K562 (cell line): ENCODE data around the gene SEC23B. TPM values are rescaled to one million over a fixed set of nuclear protein-coding genes. Genes with fewer than 3 reads are reported as not detected.

Experiments used
- ATAC-seq: fragments of 200-7000 bp; cut with Tn5 transposase; 3 replicates; pipeline ENCODE4 v1.9.1; 2020; ENCODE audit warnings: moderate library complexity
- BruUV-seq: library from RNA; stranded (reverse); fragments of 400-500 nt; replicated peaks from 2 replicates; lab custom pipeline; 2021; lab: Mats Ljungman, UMichigan
- CTCF ChIA-PET: fragments of 300-600 bp; formaldehyde crosslinking; extraction: SDS; loops from one replicate; lab custom pipeline; 2021; ENCODE audit warnings: low intra/inter-chr PET ratio; lab: Yijun Ruan, JAX
- POLR2A ChIA-PET: fragments of 300-600, 350-650 bp; sonication (Branson Sonifier 250); formaldehyde crosslinking; extraction: SDS; loops from one replicate; lab custom pipeline; 2021; ENCODE audit warnings: antibody characterized with exemption, inconsistent platforms; lab: Yijun Ruan, JAX
- DNase-seq, 4 experiments: peaks; one replicate each; pipeline versions ENCODE4 v3.0.0 to v3.0.0-alpha.2; 2011 to 2018; ENCODE audit warnings: low spot score in 3 of 4, mixed read lengths in 3 of 4; ENCODE audit errors: extremely low read depth in 1 of 4
- FAIRE-seq: peaks from 2 replicates; lab custom pipeline; 2011; peaks lifted over from hg19 to GRCh38; lab: Jason Lieb, UNC
- H2AFZ ChIP-seq: 2 replicates; pipeline ENCODE4 v1.6.0; 2011; ENCODE audit warnings: low read depth, low read length, control low read depth, inconsistent platforms
- H3K27ac ChIP-seq: fragments of 200-600 bp; 3 replicates; pipeline ENCODE4 v1.8.0; 2011; ENCODE audit warnings: low read depth, mild to moderate bottlenecking, control low read depth, inconsistent platforms, low read length, moderate library complexity, mixed read lengths; ENCODE audit errors: extremely low read depth
- H3K27me3 ChIP-seq, 2 experiments: fragments of 300-600 bp in 1 of 2; 2 replicates in 1 of 2; 3 replicates in 1 of 2; pipeline versions ENCODE4 v1.6.0 to v1.8.0; 2011; ENCODE audit warnings: inconsistent platforms in 2 of 2, low read length in 2 of 2, mild to moderate bottlenecking in 1 of 2, mixed read lengths in 1 of 2, moderate library complexity in 1 of 2; ENCODE audit not compliant: control insufficient read depth in 2 of 2, insufficient read depth in 2 of 2
- H3K36me3 ChIP-seq: fragments of 300-600 bp; 3 replicates; pipeline ENCODE4 v1.8.0; 2011; ENCODE audit warnings: mild to moderate bottlenecking, low read length, inconsistent platforms; ENCODE audit not compliant: control insufficient read depth, insufficient read depth
- H3K4me1 ChIP-seq, 2 experiments: fragments of 200-600 bp in 1 of 2; replicated peaks in 1 of 2; 2 replicates in 1 of 2; 3 replicates in 1 of 2; pipeline versions ENCODE4 v1.5.1 to v1.8.0; 2011; ENCODE audit warnings: inconsistent platforms in 2 of 2, low read length in 2 of 2, mild to moderate bottlenecking in 1 of 2, mixed read lengths in 1 of 2, moderate library complexity in 1 of 2; ENCODE audit not compliant: control insufficient read depth in 2 of 2, insufficient read depth in 2 of 2
- H3K4me2 ChIP-seq: 2 replicates; pipeline ENCODE4 v1.6.1; 2011; ENCODE audit warnings: low read length, control low read depth, inconsistent platforms, mixed read lengths; ENCODE audit not compliant: insufficient read depth
- H3K4me3 ChIP-seq: fragments of 200-600 bp; sonication (generic), shearing (Covaris generic); 2 replicates; pipeline ENCODE4 v1.5.1; 2016; ENCODE audit warnings: control low read depth, inconsistent platforms
- H3K79me2 ChIP-seq: fragments of 200-600 bp; 3 replicates; pipeline ENCODE4 v1.8.0; 2011; ENCODE audit warnings: low read length, inconsistent platforms; ENCODE audit not compliant: control insufficient read depth, insufficient read depth
- H3K9ac ChIP-seq, 2 experiments: 2 replicates each; pipeline versions ENCODE4 v1.6.0 to v1.6.1; 2011; ENCODE audit warnings: low read depth in 2 of 2, low read length in 2 of 2, control low read depth in 1 of 2, inconsistent platforms in 1 of 2, mild to moderate bottlenecking in 1 of 2, mixed read lengths in 1 of 2; ENCODE audit not compliant: insufficient read depth in 1 of 2
- H3K9me1 ChIP-seq: one replicate; pipeline ENCODE4 v1.6.0; 2011; ENCODE audit warnings: inconsistent platforms, mild to moderate bottlenecking, low read length, moderate library complexity; ENCODE audit not compliant: control insufficient read depth, insufficient read depth
- H3K9me3 ChIP-seq: replicated peaks from 2 replicates; pipeline ENCODE4 v1.5.1; 2011; ENCODE audit warnings: low read depth, low read length, inconsistent platforms; ENCODE audit not compliant: control insufficient read depth, insufficient read depth
- H4K20me1 ChIP-seq: replicated peaks from 2 replicates; pipeline ENCODE4 v1.6.1; 2011; ENCODE audit warnings: low read length, inconsistent platforms, mixed read lengths; ENCODE audit not compliant: control insufficient read depth, insufficient read depth
- CBFA2T2 ChIP-seq: fragments of 450-650 bp; conservative IDR thresholded peaks from 2 replicates; pipeline ENCODE4 v1.6.1; 2017; ENCODE audit warnings: mild to moderate bottlenecking
- CXXC5 ChIP-seq: fragments of 250-450 bp; sonication (Bioruptor Pico); IDR thresholded peaks from 2 replicates; pipeline ENCODE4 v1.8.0; 2022; ENCODE audit warnings: inconsistent platforms, mild to moderate bottlenecking, moderate library complexity
- KDM1A ChIP-seq, 2 experiments: fragments of 450-650 bp; IDR thresholded peaks; 2 replicates each; pipeline ENCODE4 v1.6.1; 2016; ENCODE audit warnings: mild to moderate bottlenecking in 2 of 2
- L3MBTL2 ChIP-seq: fragments of 450-650 bp; IDR thresholded peaks from 2 replicates; pipeline ENCODE4 v1.6.1; 2016; ENCODE audit warnings: mild to moderate bottlenecking, moderate library complexity
- MYBL2 ChIP-seq, 2 experiments: fragments of 450-650 bp in 1 of 2; sonication (generic) in 1 of 2; formaldehyde crosslinking in 1 of 2; IDR thresholded peaks; 2 replicates each; pipeline versions ENCODE4 v1.6.1 to v1.8.1; 2017 to 2022; ENCODE audit warnings: borderline replicate concordance in 1 of 2, inconsistent platforms in 1 of 2, low read depth in 1 of 2, mild to moderate bottlenecking in 1 of 2, missing genetic modification reagents in 1 of 2, moderate library complexity in 1 of 2
- PHF20 ChIP-seq: fragments of 450-650 bp; IDR thresholded peaks from 2 replicates; pipeline ENCODE4 v1.6.1; 2018; ENCODE audit not compliant: partially characterized antibody
- PHF21A ChIP-seq: fragments of 450-650 bp; IDR thresholded peaks from 2 replicates; pipeline ENCODE4 v1.6.1; 2017; ENCODE audit warnings: low read depth, borderline replicate concordance
- RBM34 ChIP-seq: fragments of 200-400 bp; formaldehyde crosslinking; IDR thresholded peaks from 2 replicates; pipeline ENCODE4 v1.6.1; 2018; ENCODE audit warnings: low read length, borderline replicate concordance; ENCODE audit not compliant: insufficient read depth
- SIX5 ChIP-seq, 2 experiments: IDR thresholded peaks; 2 replicates each; pipeline ENCODE4 v1.6.1; 2011; ENCODE audit warnings: low read length in 2 of 2, borderline replicate concordance in 1 of 2, low read depth in 1 of 2, mild to moderate bottlenecking in 1 of 2, moderate library complexity in 1 of 2; ENCODE audit not compliant: insufficient read depth in 1 of 2
- ZC3H11A ChIP-seq: IDR thresholded peaks from 2 replicates; pipeline ENCODE4 v1.6.1; 2012; ENCODE audit warnings: low read depth, low read length, improper control_type of control experiment
- ZKSCAN8 ChIP-seq: fragments of 200-800 bp; sonication (Bioruptor generic); IDR thresholded peaks from 2 replicates; pipeline ENCODE4 v1.6.1; 2016; ENCODE audit warnings: missing genetic modification characterization, missing compliant biosample characterization
- ZNF197 ChIP-seq: fragments of 200-800 bp; sonication (Bioruptor generic); IDR thresholded peaks from 2 replicates; pipeline ENCODE4 v1.6.1; 2016; ENCODE audit warnings: low read depth, missing genetic modification characterization, missing compliant biosample characterization
- ZNF282 ChIP-seq: sonication (generic); formaldehyde crosslinking; IDR thresholded peaks from 2 replicates; pipeline ENCODE4 v1.8.1; 2023; ENCODE audit warnings: missing genetic modification reagents
- ZNF586 ChIP-seq: fragments of 450-650 bp; formaldehyde crosslinking; conservative IDR thresholded peaks from 2 replicates; pipeline ENCODE4 v1.4.0; 2020; ENCODE audit warnings: mild to moderate bottlenecking, moderate library complexity
- ZNF79 ChIP-seq: fragments of 250-450 bp; sonication (Bioruptor Pico); IDR thresholded peaks from 2 replicates; pipeline ENCODE4 v1.4.0; 2020; ENCODE audit warnings: low read depth, mild to moderate bottlenecking, moderate library complexity
- WGBS: fragments of 100-300 bp; shearing (Covaris generic); methylation state at CpG from one replicate; pipeline ENCODE4 v1.1.6; 2016; ENCODE audit warnings: low coverage, mixed read lengths; ENCODE audit not compliant: insufficient coverage; ENCODE audit errors: missing lambda C conversion rate; 5-methylcytosine and 5-hydroxymethylcytosine counted together
- in situ Hi-C: fragments of 300-500 bp; cut with MboI; formaldehyde crosslinking; loops from 4 replicates; pipeline ENCODE4 v1.15.0; 2018; ENCODE audit warnings: inconsistent platforms, mixed read lengths
- intact Hi-C: fragments of 100-400 bp; cut with micrococcal nuclease; formaldehyde crosslinking; loops from 2 replicates; pipeline ENCODE4 v1.14.2; 2022
- polyA plus RNA-seq, 8 experiments: library from polyadenylated mRNA; depleted of rRNA in 4 of 8; stranded (reverse) in 5 of 8; unstranded in 3 of 8; fragments of >200 nt; fragmentation: Nextera tagmentation in 2 of 8; fragmentation: Illumina TruSeq in 1 of 8; extraction: Ambion mirVana in 2 of 8; extraction: Trizol in 1 of 8; gene quantifications; 2 replicates each; pipeline versions ENCODE4 v1.2.1 to v1.2.3, GENCODE V29; 2011 to 2014; ENCODE audit warnings: inconsistent platforms in 1 of 8, missing spikeins in 1 of 8
- total RNA-seq, 7 experiments: library from RNA; depleted of rRNA in 6 of 7; stranded (reverse); fragments of >200 nt in 6 of 7; fragmentation: Illumina TruSeq in 2 of 7; extraction: Trizol in 2 of 7; gene quantifications; 2 replicates each; pipeline versions ENCODE4 v1.2.1 to v1.2.3, GENCODE V29; 2011 to 2021; ENCODE audit warnings: low replicate concordance in 1 of 7
- TF ChIP-seq, protein P1 (sequence below): fragments of 450-650 bp; formaldehyde crosslinking; IDR thresholded peaks from 2 replicates; pipeline ENCODE4 v1.4.0; 2020; ENCODE audit warnings: mild to moderate bottlenecking, moderate library complexity

The SEC23B gene
- total and polyA plus RNA-seq, 9 of the 15 experiments (the other 6 are each of a cell fraction or from before 2014, with no cell fraction given): 31.7 to 70.2 (median 38.5) TPM

DNA sequence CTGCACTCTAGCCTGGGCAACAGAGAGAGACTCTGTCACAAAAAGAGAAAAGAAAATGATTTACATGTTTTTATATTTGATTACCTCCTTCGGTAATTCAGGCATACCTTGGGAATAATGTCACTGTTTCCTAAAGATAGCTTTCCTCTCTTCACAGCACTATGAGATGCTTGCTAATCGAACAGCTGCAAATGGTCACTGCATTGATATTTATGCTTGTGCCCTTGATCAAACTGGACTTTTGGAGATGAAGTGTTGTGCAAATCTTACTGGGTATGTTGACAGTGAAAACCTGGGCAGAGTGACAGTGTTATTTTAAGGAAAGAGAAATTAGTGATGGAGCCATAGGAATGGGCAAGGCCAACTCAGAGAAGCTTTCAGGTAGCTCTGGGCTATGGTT, 19.6 kb downstream of the SEC23B start (continued):
- TF ChIP-seq CBFA2T2 (no peak), ZNF586 (CRISPR knock-in tag) (no peak)

DNA sequence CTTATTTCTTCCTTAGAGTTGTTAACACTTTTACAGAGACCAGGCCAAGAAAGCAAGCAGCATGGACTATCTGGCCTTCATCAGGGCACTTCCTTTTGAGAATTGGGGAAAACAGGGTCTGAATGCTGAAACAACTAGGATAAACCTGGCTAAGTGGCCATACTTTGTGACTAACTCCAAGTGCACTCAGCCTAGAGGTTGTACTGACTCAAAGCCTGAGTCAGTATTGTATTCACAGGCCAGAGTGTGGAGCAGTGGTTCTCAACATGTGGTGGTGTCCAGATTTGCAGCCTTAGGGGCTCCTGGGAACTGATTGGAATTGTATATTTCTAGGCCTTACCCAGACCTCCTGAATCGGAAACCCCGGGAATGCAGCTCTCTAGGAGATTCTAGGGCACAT, 20.1 kb downstream of the SEC23B start:
- BruUV-seq: no TSS peak
- intact Hi-C loops: no loop called here
- in situ Hi-C loops: no loop called here

More for the DNA sequence above, 20.1 kb downstream of the SEC23B start:
- no peaks in the 10 kb centered on the region for H3K9me1 ChIP-seq
- no peak overlapping the region for H3K4me2 ChIP-seq
- no peaks in the 10 kb centered on the region for H3K27me3 ChIP-seq
- no peak overlapping the region for H3K4me3 ChIP-seq
- no peaks in the 10 kb centered on the region for H3K4me1 ChIP-seq
- no peak overlapping the region for H2AFZ ChIP-seq
- peaks cover 73% of the 10 kb centered on the region for H3K36me3 ChIP-seq
- H3K79me2 ChIP-seq: no peaks in the 10 kb centered on the region
- no peak for DNase-seq
- H3K27ac ChIP-seq: no peak overlapping the region
- no peak for TF ChIP-seq MYBL2 (IDR thresholded peaks at IDR 0.05; ENCODE audit: low read depth)
- no peak for TF ChIP-seq MYBL2 (CRISPR knock-in tag; IDR thresholded peaks at IDR 0.05; ENCODE audit: borderline replicate concordance)
- no peak for TF ChIP-seq ZNF79 (CRISPR knock-in tag)
- no peak for TF ChIP-seq ZNF282 (CRISPR knock-in tag)
- no peak for TF ChIP-seq ZKSCAN8 (CRISPR knock-in tag)
- TF ChIP-seq ZC3H11A: no peak
- no peak for TF ChIP-seq KDM1A (IDR thresholded peaks at IDR 0.05)
- no peak for TF ChIP-seq SIX5 (IDR thresholded peaks at IDR 0.05; ENCODE audit: borderline replicate concordance in 1 of 2, insufficient read depth in 1 of 2, low read depth in 1 of 2, low read length in 2 of 2)
- TF ChIP-seq RBM34: no peak
- TF ChIP-seq, protein P1, sequence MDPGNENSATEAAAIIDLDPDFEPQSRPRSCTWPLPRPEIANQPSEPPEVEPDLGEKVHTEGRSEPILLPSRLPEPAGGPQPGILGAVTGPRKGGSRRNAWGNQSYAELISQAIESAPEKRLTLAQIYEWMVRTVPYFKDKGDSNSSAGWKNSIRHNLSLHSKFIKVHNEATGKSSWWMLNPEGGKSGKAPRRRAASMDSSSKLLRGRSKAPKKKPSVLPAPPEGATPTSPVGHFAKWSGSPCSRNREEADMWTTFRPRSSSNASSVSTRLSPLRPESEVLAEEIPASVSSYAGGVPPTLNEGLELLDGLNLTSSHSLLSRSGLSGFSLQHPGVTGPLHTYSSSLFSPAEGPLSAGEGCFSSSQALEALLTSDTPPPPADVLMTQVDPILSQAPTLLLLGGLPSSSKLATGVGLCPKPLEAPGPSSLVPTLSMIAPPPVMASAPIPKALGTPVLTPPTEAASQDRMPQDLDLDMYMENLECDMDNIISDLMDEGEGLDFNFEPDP (CRISPR knock-in tag): no peak
- TF ChIP-seq PHF21A: no peak
- no peak for TF ChIP-seq ZNF197 (CRISPR knock-in tag)
- no peak for TF ChIP-seq PHF20
- TF ChIP-seq CXXC5 (CRISPR knock-in tag): no peak
- no peak for TF ChIP-seq L3MBTL2
- TF ChIP-seq, all 486 proteins: peak for 0
- ChIA-PET POLR2A (no interaction called here), CTCF (no interaction called here)
- Histone ChIP-seq H4K20me1 (no peaks in the 10 kb centered on the region), H3K9ac (no peak overlapping the region), H3K9me3 (no peaks in the 10 kb centered on the region)
- ATAC-seq (no peak), FAIRE-seq (no peak)
- WGBS: 92% methylated on average over 2 of the region's 2 CpGs
